BJ (cell line): Measurements from ENCODE around the gene AK2. TPM values are rescaled to one million over a fixed set of nuclear protein-coding genes. Genes with fewer than 3 reads are reported as not detected.

ENCODE experiments used
- CTCF ChIA-PET: fragments of 350-600 bp; formaldehyde crosslinking; extraction: SDS; loops from one replicate; lab custom pipeline; 2021; ENCODE audit warnings: antibody characterized with exemption, inconsistent platforms; lab: Yijun Ruan, JAX
- POLR2A ChIA-PET: fragments of 300-600 bp; sonication (Branson Sonifier 250); formaldehyde crosslinking; extraction: SDS; loops from one replicate; lab custom pipeline; 2021; ENCODE audit warnings: antibody characterized with exemption; lab: Charles Lee
- DNase-seq: peaks from one replicate; pipeline ENCODE4 v3.0.0-alpha.2; 2011; ENCODE audit warnings: low read depth
- H3K27me3 ChIP-seq: 2 replicates; pipeline ENCODE4 v1.6.0; 2011; ENCODE audit warnings: low read length; ENCODE audit not compliant: control insufficient read depth, insufficient read depth
- H3K36me3 ChIP-seq: 2 replicates; pipeline ENCODE4 v1.5.1; 2011; ENCODE audit warnings: low read length; ENCODE audit not compliant: control insufficient read depth, insufficient read depth
- H3K4me3 ChIP-seq: 2 replicates; pipeline ENCODE4 v1.5.1; 2011; ENCODE audit warnings: low read depth, mild to moderate bottlenecking, control low read depth, low read length
- polyA plus RNA-seq: library from polyadenylated mRNA; depleted of rRNA; stranded (reverse); fragments of >200 nt; gene quantifications from 2 replicates; pipeline ENCODE4 v1.2.3, GENCODE V29; 2011
- TF ChIP-seq, protein P1 (sequence below): IDR thresholded peaks from 2 replicates; pipeline ENCODE4 v1.5.1; 2011; ENCODE audit warnings: low read depth, mild to moderate bottlenecking, control low read depth, inconsistent platforms, low read length, moderate library complexity; ENCODE audit not compliant: insufficient read depth

Gene AK2
- polyA plus RNA-seq, 1 experiment, result 131 TPM

DNA sequence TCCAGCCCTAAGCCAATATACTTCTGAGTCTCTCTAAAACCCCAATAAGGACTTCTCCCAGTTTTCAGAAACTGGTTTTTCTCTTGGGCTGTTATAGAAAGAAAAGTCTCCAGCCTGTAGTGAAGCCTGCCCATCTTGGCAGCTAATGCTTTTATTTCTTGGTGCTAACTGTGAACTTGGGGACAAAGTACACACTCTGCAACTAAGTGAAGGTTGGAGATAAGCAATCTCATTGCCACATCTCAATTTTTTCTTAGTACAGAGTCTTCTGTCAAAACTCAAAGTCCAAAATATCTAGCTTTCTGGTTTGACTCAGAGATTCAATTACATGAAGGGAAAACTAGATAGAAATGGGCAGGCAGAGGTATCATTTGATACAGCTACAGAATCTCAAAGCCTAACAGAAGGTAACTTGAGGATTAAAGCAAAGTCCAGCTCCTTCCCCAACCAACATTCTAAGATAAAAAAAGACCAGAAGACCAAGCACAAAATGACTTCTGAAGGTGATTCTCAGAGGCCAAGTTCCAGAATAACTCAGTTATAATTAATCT, 14.0 kb downstream of the AK2 start:
- H3K36me3 ChIP-seq, result peaks cover 17% of the 10 kb centered on the region
- ChIA-PET CTCF (interaction anchor here (1.2 to 1.3 kb wide), 2 partner anchors 16 to 63 kb away, joined by 3 to 4 read pairs; no protein-coding TSS in a partner anchor), POLR2A (no interaction called here)

DNA sequence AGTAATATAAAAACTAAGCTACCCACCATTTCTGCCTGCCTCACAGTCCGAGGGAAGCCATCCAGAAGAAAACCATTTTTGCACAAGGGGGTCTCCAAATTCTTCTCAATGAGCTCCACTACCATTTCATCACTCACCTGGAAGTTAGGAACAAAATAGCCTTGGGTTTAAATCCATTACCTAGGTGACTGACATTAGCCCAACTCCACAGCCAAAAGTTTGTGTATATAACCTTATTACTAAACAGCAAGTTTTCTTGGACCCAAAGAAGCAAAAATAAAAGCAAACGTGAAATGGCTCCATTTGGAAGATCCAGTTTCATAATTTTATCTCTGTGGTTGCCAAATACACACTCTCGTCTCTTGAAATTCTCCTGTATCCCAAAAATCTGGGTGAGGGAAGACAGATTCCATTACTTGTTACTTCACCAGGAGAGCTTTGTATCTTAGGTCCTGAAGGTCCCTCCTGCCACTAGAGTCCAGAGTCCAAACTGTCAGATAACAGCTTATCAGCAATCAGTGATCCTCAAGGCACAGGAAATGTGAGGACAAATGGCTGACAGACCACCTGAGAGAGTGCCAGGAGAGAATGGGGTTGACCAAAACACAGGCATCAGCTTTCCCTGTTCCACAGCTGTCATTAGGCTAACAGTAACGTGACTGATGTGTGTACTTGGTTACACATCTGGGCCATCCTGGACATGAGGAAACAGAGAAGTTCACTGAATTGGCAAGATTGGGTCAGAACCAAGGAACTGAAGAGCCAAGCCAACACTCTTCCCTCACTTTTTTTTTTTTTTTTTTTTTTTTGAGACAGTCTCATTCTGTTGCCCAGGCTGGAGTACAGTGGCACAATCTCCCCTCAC, 14.9 kb downstream of the AK2 start:
- Histone ChIP-seq H3K27me3 (no peaks in the 10 kb centered on the region), H3K36me3 (peaks cover 22% of the 10 kb centered on the region), H3K4me3 (no peak overlapping the region)
- ChIA-PET CTCF (interaction anchor here (0.6 to 1.6 kb wide), 7 partner anchors 15 to 88 kb away, joined by 3 to 6 read pairs (median 3); no protein-coding TSS in a partner anchor), POLR2A (no interaction called here)
- no peak for DNase-seq
- TF ChIP-seq, protein P1, sequence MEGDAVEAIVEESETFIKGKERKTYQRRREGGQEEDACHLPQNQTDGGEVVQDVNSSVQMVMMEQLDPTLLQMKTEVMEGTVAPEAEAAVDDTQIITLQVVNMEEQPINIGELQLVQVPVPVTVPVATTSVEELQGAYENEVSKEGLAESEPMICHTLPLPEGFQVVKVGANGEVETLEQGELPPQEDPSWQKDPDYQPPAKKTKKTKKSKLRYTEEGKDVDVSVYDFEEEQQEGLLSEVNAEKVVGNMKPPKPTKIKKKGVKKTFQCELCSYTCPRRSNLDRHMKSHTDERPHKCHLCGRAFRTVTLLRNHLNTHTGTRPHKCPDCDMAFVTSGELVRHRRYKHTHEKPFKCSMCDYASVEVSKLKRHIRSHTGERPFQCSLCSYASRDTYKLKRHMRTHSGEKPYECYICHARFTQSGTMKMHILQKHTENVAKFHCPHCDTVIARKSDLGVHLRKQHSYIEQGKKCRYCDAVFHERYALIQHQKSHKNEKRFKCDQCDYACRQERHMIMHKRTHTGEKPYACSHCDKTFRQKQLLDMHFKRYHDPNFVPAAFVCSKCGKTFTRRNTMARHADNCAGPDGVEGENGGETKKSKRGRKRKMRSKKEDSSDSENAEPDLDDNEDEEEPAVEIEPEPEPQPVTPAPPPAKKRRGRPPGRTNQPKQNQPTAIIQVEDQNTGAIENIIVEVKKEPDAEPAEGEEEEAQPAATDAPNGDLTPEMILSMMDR, result no peak

More for the DNA sequence above, 14.0 kb downstream of the AK2 start:
- H3K4me3 ChIP-seq, result no peak overlapping the region
- TF ChIP-seq, protein P1, result no peak
- no peaks in the 10 kb centered on the region for H3K27me3 ChIP-seq
- DNase-seq, result no peak

DNA sequence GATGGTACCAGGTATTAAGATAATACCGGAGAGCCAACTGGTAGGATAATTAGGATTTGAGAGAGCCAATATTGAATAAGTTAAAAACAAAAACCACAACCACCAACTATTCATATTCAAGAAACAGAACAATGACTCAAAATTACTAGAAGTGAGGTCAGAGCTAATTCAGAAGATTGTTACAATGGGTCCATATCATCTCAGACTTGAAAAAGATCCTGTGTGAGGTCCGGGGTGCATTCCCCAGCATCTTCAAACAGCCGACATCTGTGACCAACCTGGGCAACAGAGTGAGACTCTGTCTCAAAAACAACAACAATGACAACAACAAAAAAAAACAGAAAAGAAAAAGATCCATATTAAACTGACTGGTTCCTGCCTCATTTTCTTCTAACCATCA, 18.6 kb downstream of the AK2 start:
- CTCF ChIA-PET, result interaction anchor here (1.2 kb wide), 1 partner anchor 38 kb away, joined by 3 read pairs; no protein-coding TSS in a partner anchor

DNA sequence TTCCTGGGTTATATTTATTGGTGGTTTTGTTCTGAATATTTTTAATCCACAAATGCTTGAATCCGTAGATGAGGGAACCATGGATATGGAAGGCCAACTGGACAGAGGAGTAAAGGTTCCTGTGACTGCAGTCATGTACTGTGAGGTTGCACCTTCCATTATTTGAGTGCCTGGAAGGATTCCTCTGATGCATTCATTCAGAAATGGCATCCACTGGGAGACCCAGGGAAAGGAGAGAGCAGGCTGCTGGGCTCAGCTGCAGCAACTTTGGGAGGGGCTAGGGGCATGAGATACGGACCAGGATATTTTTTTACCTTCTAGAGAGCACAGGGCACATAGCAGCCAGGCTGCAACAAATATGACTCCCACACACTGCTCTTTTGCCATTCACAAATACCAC, 19.5 kb downstream of the AK2 start:
- TF ChIP-seq, protein P1, result no peak
- POLR2A ChIA-PET, result no interaction called here
- no peak for DNase-seq
- Histone ChIP-seq H3K36me3 (peaks cover 23% of the 10 kb centered on the region), H3K27me3 (no peaks in the 10 kb centered on the region), H3K4me3 (no peak overlapping the region)
- CTCF ChIA-PET, result interaction anchor here (0.6 kb wide), 1 partner anchor 80 kb away, joined by 3 read pairs; no protein-coding TSS in a partner anchor

More for the DNA sequence above, 18.6 kb downstream of the AK2 start:
- POLR2A ChIA-PET, result no interaction called here
- H3K4me3 ChIP-seq, result no peak overlapping the region
- no peak for DNase-seq
- H3K27me3 ChIP-seq, result no peaks in the 10 kb centered on the region
- TF ChIP-seq, protein P1, result no peak
- H3K36me3 ChIP-seq, result peaks cover 22% of the 10 kb centered on the region

DNA sequence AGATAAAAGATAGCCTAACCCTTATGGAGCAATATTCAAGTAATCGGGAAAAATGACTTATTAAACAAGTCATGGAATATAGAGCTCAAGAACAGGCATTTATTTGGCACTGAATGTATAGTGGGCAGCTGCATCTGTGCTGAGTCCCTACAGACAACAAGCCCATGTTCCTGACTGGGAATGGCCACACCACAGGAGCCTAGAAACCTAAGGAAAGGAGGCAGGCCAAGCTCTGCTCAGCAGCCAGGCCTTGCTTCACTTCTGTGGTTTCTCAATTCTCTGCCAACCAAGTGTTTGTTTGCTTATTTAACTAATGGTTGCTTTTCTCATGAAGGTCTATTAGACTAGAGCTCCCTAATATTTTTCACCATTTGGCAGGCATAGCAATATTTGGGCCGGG, 21.5 kb downstream of the AK2 start:
- POLR2A ChIA-PET, result interaction anchor here (0.5 kb wide), 1 partner anchor 599 kb away, joined by 3 read pairs; no protein-coding TSS in a partner anchor
- TF ChIP-seq, protein P1, result no peak
- Histone ChIP-seq H3K4me3 (no peak overlapping the region), H3K36me3 (peaks cover 17% of the 10 kb centered on the region), H3K27me3 (no peaks in the 10 kb centered on the region)
- DNase-seq, result no peak
- CTCF ChIA-PET, result interaction anchor here (0.8 to 1.5 kb wide), 4 partner anchors 9 to 96 kb away, joined by 3 read pairs; no protein-coding TSS in a partner anchor
